ENCODE results near the gene SNRPB.

Gene SNRPB

GRCh38 chr20:2515203-2515602 is 44.6 kb upstream of the SNRPB start:
- no peak overlapping the region for H3K4me3 ChIP-seq (ENCODE audit: low read depth, low read length)
- POLR2A ChIA-PET = no interaction called here
- CTCF ChIA-PET = interaction anchor here (9.6 kb wide), 1 partner anchor 6 kb away, joined by 176 read pairs; no protein-coding TSS in a partner anchor
- no peak for DNase-seq (ENCODE audit: low read depth, low spot score)
- TF ChIP-seq CTCF (IDR thresholded peaks at IDR 0.05; ENCODE audit: insufficient read depth, low read length, missing control alignments) = no peak

GRCh38 chr20:2509794-2510193 is 39.2 kb upstream of the SNRPB start:
- peak overlapping the region; percentile 89; the same call in 1 of the 2 replicates for H3K4me3 ChIP-seq (ENCODE audit: low read depth, low read length)
- no peak for DNase-seq (ENCODE audit: low read depth, low spot score)
- no peak for TF ChIP-seq CTCF (IDR thresholded peaks at IDR 0.05; ENCODE audit: insufficient read depth, low read length, missing control alignments)
- POLR2A ChIA-PET = no interaction called here
- CTCF ChIA-PET = interaction anchor here (9.6 kb wide), 1 partner anchor 12 kb away, joined by 176 read pairs; no protein-coding TSS in a partner anchor

GRCh38 chr20:2509468-2509781 is 38.8 kb upstream of the SNRPB start:
- ChIA-PET POLR2A (interaction anchor here (1.0 kb wide), 1 partner anchor 11 kb away, joined by 4 read pairs; no protein-coding TSS in a partner anchor), CTCF (interaction anchor here (2.8 to 9.6 kb wide), 2 partner anchors 12 kb away, joined by 9 to 176 read pairs; no protein-coding TSS in a partner anchor)
- H3K4me3 ChIP-seq (ENCODE audit: low read depth, low read length) = peak overlapping the region; percentile 89
- TF ChIP-seq CTCF (IDR thresholded peaks at IDR 0.05; ENCODE audit: insufficient read depth, low read length, missing control alignments) = no peak
- DNase-seq (ENCODE audit: low read depth, low spot score) = no peak

- TF ChIP-seq CTCF (IDR thresholded peaks at IDR 0.05; ENCODE audit: insufficient read depth, low read length, missing control alignments) = no peak
- POLR2A ChIA-PET = interaction anchor here (0.6 to 1.0 kb wide), 3 partner anchors 11 to 39 kb away, joined by 3 to 4 read pairs (median 3); partner anchors contain the start of gene SNRPB
- DNase-seq (ENCODE audit: low read depth, low spot score) = no peak
- CTCF ChIA-PET = interaction anchor here (2.8 to 9.6 kb wide), 2 partner anchors 12 to 13 kb away, joined by 9 to 176 read pairs; no protein-coding TSS in a partner anchor
- H3K4me3 ChIP-seq (ENCODE audit: low read depth, low read length) = peak within 1 kb of the TSS; percentile 89
Measured at GRCh38 chr20:2508631-2509467, 38.3 kb upstream of the SNRPB start, which contains the start of gene ZNF343. ZNF343 (minus strand) TSS chr20:2508915; CDS start chr20:2493895, 15,020 bp downstream.

- DNase-seq (ENCODE audit: low read depth, low spot score) = no peak
Measured at GRCh38 chr20:2507875-2508630, 37.5 kb upstream of the SNRPB start.

More at GRCh38 chr20:2507875-2508630, 37.5 kb upstream of the SNRPB start:
- ChIA-PET CTCF (interaction anchor here (0.8 to 9.6 kb wide), 4 partner anchors 11 to 139 kb away, joined by 3 to 176 read pairs (median 6); no protein-coding TSS in a partner anchor), POLR2A (interaction anchor here (0.7 kb wide), 1 partner anchor 38 kb away, joined by 3 read pairs; the partner anchor contains the start of gene SNRPB)
- peak overlapping the region; percentile 89 for H3K4me3 ChIP-seq (ENCODE audit: low read depth, low read length)
- TF ChIP-seq CTCF (IDR thresholded peaks at IDR 0.05; ENCODE audit: insufficient read depth, low read length, missing control alignments) = no peak

Measured in AG04449 (cell line).